PC-3 (cell line): ENCODE data around the gene SDC4.

ENCODE experiments used
- CTCF ChIP-seq: fragments of 300-600 bp; sonication (generic); conservative IDR thresholded peaks from 2 replicates; pipeline ENCODE4 v1.5.1; 2017; ENCODE audit warnings: antibody characterized with exemption, low read depth, mild to moderate bottlenecking, low read length
- EZH2 ChIP-seq: fragments of 300-600 bp; sonication (generic); IDR thresholded peaks from one replicate; pipeline ENCODE4 v1.6.1; 2017; ENCODE audit warnings: antibody characterized with exemption, mild to moderate bottlenecking, low read length; ENCODE audit not compliant: unreplicated experiment

- TF ChIP-seq CTCF (no peak), EZH2 (no peak)
Observed at GRCh38 chr20:45275338-45275737, 72.9 kb downstream of the SDC4 start.
